ENCODE results near the gene ELMO1.

ELMO1 gene

GRCh38 chr7:37368540-37368939, 80.1 kb downstream of the ELMO1 start:
- DNase-seq (ENCODE audit: low read depth): no peak

GRCh38 chr7:37367010-37367409, 81.7 kb downstream of the ELMO1 start:
- DNase-seq (ENCODE audit: low read depth): no peak

DNA sequence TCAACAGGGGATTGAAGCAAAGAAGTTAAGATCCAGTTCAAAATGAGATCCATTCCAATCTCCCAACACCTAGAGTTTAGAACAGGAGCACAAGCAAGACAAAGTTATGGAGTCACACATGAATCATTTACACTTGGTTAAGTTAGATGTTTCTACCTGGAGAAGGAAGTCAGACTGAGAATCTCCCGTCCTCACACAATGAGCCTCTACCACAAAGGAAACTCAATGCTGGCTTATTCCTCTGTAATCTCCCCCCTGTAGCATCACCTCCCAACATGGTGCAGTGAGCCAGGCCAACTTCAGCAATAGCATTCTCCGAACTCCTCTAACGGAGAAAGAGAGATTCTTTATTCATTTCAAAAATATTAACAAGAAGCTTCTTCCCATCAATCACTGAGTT, 82.2 kb downstream of the ELMO1 start:
- no peak for DNase-seq (ENCODE audit: low read depth)

DNA sequence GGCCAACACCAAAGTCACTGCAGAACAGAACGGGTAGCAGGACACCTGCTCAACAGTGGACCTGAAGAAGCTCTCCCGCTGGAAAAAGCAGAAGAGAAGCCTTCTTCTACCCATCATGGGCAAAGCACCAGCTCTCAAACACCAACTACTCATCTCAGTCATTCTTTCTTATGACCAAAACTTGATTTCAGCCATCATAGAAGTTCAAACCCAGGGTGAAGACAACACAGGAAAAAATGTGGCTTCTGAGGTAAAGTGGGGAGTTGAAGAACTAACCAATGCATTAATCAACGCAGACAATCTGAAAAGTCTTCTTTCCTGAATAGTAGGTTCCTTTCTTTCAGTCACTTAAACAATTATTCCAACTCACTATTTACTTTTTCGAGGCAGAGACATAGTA, 83.3 kb downstream of the ELMO1 start:
- no peak for DNase-seq (ENCODE audit: low read depth)

- no peak for DNase-seq (ENCODE audit: low read depth)
Observed at GRCh38 chr7:37364856-37365255, 83.8 kb downstream of the ELMO1 start.

- DNase-seq (ENCODE audit: low read depth): no peak
Observed at GRCh38 chr7:37363536-37364491, 84.8 kb downstream of the ELMO1 start.

- DNase-seq (ENCODE audit: low read depth): no peak
Observed at GRCh38 chr7:37362802-37363201, 85.9 kb downstream of the ELMO1 start.

- no peak for DNase-seq (ENCODE audit: low read depth)
Observed at GRCh38 chr7:37360484-37360883, 88.2 kb downstream of the ELMO1 start.

DNA sequence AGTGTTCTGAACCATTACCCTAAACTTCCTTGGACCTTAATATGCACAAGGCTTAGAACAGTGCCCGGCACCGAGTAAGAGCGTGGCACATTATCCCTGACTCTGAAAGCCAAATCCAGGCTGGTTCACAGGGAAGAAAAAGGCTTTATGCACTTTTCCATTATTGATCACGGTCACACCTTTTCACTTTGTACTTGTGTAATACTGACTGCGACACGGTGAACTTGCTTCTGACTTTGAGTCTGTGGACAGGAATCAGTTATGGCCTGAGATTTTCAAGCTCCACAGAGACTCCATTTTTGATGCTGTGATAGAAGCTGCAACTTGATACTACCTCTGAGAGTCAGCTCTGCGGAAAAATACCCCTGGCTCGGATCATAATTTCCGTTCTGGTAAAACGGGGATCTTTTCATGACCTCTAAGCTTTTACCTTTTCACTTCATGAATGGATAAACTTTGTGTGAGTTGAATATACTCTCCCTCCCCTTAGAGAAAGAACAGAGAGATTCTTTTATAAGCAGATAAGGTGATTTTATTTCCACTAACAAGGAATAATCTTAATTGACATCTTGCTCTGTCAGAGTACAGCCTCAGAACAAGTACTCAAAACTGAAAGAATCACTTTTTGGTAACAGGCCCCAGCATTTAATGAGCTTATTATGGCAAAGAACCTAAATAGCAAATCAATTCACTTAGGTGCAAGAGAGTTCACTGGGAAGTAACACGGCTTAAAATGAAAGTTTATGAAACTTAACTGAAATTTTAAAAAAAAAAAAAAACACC, 88.8 kb downstream of the ELMO1 start:
- DNase-seq (ENCODE audit: low read depth): no peak

DNA sequence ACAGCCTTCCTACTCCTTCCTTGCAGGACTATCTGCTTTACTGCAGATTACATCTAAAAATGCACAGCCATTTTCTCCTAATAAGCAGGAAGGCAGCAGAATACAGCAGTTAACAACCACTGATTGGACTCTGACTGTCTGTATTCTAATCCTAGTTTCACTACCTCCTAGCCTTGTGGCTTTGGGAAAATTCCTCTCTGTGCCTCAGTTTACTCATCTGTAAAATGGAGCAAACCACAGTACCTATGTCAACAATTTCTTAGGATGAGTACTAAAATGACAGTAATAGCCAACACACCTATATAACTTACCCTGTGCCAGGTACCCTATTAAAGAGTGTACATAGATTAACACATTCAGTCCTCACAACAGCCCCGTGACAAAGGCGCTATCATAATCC, 89.5 kb downstream of the ELMO1 start:
- no peak for DNase-seq (ENCODE audit: low read depth)

GRCh38 chr7:37357637-37357996, 91.0 kb downstream of the ELMO1 start:
- no peak for DNase-seq (ENCODE audit: low read depth)

GRCh38 chr7:37356911-37357636, 91.6 kb downstream of the ELMO1 start:
- no peak for DNase-seq (ENCODE audit: low read depth)

- DNase-seq (ENCODE audit: low read depth): no peak
Observed at GRCh38 chr7:37354656-37355131, 94.0 kb downstream of the ELMO1 start.

- no peak for DNase-seq (ENCODE audit: low read depth)
Observed at GRCh38 chr7:37353949-37354655, 94.6 kb downstream of the ELMO1 start.

GRCh38 chr7:37352974-37353948, 95.4 kb downstream of the ELMO1 start:
- no peak for DNase-seq (ENCODE audit: low read depth)

DNA sequence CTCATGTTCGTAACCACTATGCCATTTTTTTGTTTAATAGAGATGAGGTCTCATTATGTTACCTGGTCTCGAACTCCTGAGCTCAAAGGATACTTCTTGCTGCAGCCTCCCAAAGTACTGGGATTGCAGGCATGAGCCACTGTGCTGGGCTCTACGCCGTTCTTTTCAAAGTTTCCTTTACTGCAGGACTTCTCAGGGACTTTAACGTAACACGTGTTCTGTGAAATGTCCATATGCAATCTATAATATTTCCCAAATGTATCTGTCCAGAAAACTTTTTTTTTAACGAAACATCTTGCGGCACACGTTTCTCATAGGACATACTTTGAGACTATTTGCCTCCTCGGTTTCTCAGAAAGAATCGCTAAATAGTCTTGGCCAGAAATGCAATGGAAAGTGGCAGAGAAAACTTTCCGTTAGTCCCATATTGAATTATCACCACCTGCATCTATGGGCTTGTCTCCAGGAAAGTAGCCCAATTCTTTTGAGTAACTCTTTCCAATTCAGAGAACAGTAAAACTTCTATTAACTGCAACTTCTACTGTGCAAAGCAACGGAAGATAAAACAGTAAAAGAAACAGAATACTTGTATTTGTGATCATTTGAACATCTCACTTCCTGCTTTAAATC, 96.3 kb downstream of the ELMO1 start:
- no peak for DNase-seq (ENCODE audit: low read depth)

DNA sequence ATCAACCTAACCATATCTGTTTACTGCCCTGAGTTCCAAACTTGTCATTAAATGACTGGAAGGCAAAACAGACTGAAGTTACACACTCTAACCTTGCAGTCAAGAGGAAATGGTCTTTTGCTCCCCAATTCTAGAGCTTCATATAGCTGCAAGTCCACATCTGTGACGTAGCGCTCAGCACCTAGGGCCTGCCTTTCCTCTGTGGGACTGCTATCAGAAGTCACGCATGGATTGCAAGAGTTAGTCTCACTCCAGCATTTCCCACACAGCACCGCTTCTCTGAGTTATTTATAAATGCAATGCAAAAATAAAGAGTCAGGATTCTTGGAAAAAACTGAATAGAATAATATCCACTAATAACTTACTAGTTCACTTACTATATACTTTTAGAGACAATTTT, 96.9 kb downstream of the ELMO1 start:
- DNase-seq (ENCODE audit: low read depth): no peak

DNA sequence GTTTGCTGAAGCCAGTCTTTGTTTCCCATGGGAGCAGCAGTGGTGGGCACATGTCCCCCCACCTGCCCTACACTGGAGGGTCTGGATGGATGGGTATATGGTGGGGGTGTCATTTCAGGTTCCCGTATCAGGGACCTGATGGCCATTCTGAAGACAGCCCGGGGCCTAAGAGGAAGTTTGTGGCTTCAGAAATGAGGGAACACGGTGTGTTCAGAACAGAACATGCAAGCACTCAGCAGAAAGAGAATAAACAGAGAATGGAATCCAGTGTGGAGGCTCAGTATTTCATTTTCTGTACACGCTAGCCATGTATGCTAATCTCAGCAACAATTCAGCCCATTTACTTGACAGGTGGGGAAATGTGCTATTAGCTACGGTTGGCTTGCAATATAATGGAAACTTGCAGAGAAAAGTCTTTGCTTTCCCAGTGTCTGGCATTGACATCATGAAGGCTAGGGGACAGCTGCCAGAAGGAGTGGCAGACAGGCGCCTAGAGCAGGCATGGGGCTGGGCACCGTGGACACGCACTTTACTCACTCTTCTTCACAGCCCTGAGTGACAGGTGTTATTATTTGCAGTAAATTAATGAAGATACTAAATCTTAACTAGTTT, 98.6 kb downstream of the ELMO1 start:
- DNase-seq (ENCODE audit: low read depth): no peak

GRCh38 chr7:37348982-37349381, 99.7 kb downstream of the ELMO1 start:
- DNase-seq (ENCODE audit: low read depth): no peak

DNA sequence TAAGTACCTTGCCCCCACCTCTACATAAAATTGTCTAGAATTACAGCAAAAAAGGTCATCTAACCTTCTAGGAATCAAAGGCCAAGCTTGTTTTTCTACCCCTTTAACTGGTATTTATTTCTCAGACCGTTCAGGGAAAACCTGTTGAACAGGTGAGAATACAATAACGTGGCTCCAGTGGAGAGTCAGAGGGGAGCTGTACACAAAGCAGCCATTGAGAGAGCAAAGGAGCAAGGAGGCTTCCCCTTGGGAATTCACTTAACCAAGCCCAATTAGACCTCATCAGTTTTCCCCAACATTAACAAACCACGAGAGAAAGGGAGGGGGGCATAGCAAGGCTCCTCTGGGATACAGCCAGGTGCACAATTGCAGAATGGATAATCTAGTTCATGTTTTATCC, 101.9 kb downstream of the ELMO1 start:
- no peak for DNase-seq (ENCODE audit: low read depth)
